ENCODE data around the gene KAZN.

The KAZN gene

GRCh38 chr1:14804626-14805025, 206.1 kb downstream of the KAZN start:
- no peak for DNase-seq

- DNase-seq, result no peak
Observed at GRCh38 chr1:14806772-14807171, 208.3 kb downstream of the KAZN start.

- no peak for DNase-seq
Observed at GRCh38 chr1:14808768-14809167, 210.3 kb downstream of the KAZN start.

- DNase-seq, result no peak
Observed at GRCh38 chr1:14809191-14809981, 210.9 kb downstream of the KAZN start.

GRCh38 chr1:14810595-14811361, 212.3 kb downstream of the KAZN start:
- no peak for DNase-seq

GRCh38 chr1:14811573-14811972, 213.1 kb downstream of the KAZN start:
- no peak for DNase-seq

GRCh38 chr1:14812189-14812588, 213.7 kb downstream of the KAZN start:
- no peak for DNase-seq

GRCh38 chr1:14815175-14815877, 216.8 kb downstream of the KAZN start:
- no peak for DNase-seq

- no peak for DNase-seq
Observed at GRCh38 chr1:14817223-14818170, 219.0 kb downstream of the KAZN start.

- DNase-seq, result no peak
Observed at GRCh38 chr1:14820295-14821085, 222.0 kb downstream of the KAZN start.

GRCh38 chr1:14822493-14822892, 224.0 kb downstream of the KAZN start:
- DNase-seq, result no peak

GRCh38 chr1:14822996-14823395, 224.5 kb downstream of the KAZN start:
- no peak for DNase-seq

- no peak for DNase-seq
Observed at GRCh38 chr1:14824314-14824915, 225.9 kb downstream of the KAZN start.

GRCh38 chr1:14825396-14825795, 226.9 kb downstream of the KAZN start:
- DNase-seq, result no peak

GRCh38 chr1:14826172-14826636, 227.7 kb downstream of the KAZN start:
- no peak for DNase-seq

- no peak for DNase-seq
Observed at GRCh38 chr1:14826731-14827326, 228.3 kb downstream of the KAZN start.

GRCh38 chr1:14827870-14828269, 229.4 kb downstream of the KAZN start:
- no peak for DNase-seq

- DNase-seq, result no peak
Observed at GRCh38 chr1:14828665-14829064, 230.2 kb downstream of the KAZN start.

- DNase-seq, result no peak
Observed at GRCh38 chr1:14835725-14836124, 237.2 kb downstream of the KAZN start.

- DNase-seq, result no peak
Observed at GRCh38 chr1:14836426-14837140, 238.1 kb downstream of the KAZN start.

Data from CD4-positive, alpha-beta T cell treated with Interleukin-6 for 4 hours (primary cell).